GM19468 (cell line): ENCODE data around the gene CRAMP1.

Source experiments
- ATAC-seq: cut with Tn5 transposase; IDR thresholded peaks from one replicate; pipeline ENCODE4 v1.9.1; 2021; ENCODE audit warnings: mild to moderate bottlenecking, moderate library complexity, moderate number of reproducible peaks; ENCODE audit not compliant: unreplicated experiment; ENCODE audit errors: extremely low read depth

The CRAMP1 gene

GRCh38 chr16:1631931-1632637 is 19.9 kb downstream of the CRAMP1 start:
- ATAC-seq: no peak

- no peak for ATAC-seq
These were observed 20.4 kb downstream of the CRAMP1 start for GRCh38 chr16:1632638-1632970.

- no peak for ATAC-seq
These were observed 21.1 kb downstream of the CRAMP1 start for GRCh38 chr16:1633310-1633709.

- ATAC-seq: no peak
These were observed 22.4 kb downstream of the CRAMP1 start for GRCh38 chr16:1634541-1634940.

GRCh38 chr16:1635070-1635469 is 22.9 kb downstream of the CRAMP1 start:
- ATAC-seq: no peak

GRCh38 chr16:1637526-1637925 is 25.4 kb downstream of the CRAMP1 start:
- no peak for ATAC-seq

GRCh38 chr16:1638757-1639156 is 26.6 kb downstream of the CRAMP1 start:
- ATAC-seq: no peak

- no peak for ATAC-seq
These were observed 27.1 kb downstream of the CRAMP1 start for GRCh38 chr16:1639282-1639681.

GRCh38 chr16:1639860-1640259 is 27.7 kb downstream of the CRAMP1 start:
- no peak for ATAC-seq

- no peak for ATAC-seq
These were observed 28.2 kb downstream of the CRAMP1 start for GRCh38 chr16:1640261-1640941.

GRCh38 chr16:1641261-1641660 is 29.1 kb downstream of the CRAMP1 start:
- no peak for ATAC-seq

- ATAC-seq: no peak
These were observed 30.0 kb downstream of the CRAMP1 start for GRCh38 chr16:1642148-1642547.

- no peak for ATAC-seq
These were observed 30.6 kb downstream of the CRAMP1 start for GRCh38 chr16:1642753-1643152.

- ATAC-seq: no peak
These were observed 31.4 kb downstream of the CRAMP1 start for GRCh38 chr16:1643521-1643920.

GRCh38 chr16:1645914-1646525 is 33.9 kb downstream of the CRAMP1 start:
- ATAC-seq: no peak

GRCh38 chr16:1647856-1648255 is 35.7 kb downstream of the CRAMP1 start:
- no peak for ATAC-seq

- no peak for ATAC-seq
These were observed 38.0 kb downstream of the CRAMP1 start for GRCh38 chr16:1650131-1650530.

GRCh38 chr16:1651094-1651973 is 39.2 kb downstream of the CRAMP1 start:
- no peak for ATAC-seq

GRCh38 chr16:1651974-1652312 is 39.8 kb downstream of the CRAMP1 start:
- ATAC-seq: no peak

- no peak for ATAC-seq
These were observed 40.9 kb downstream of the CRAMP1 start for GRCh38 chr16:1653023-1653422.
